GM21786 (cell line): Measurements from ENCODE around the gene MMP25.

Experiments used
- ATAC-seq: cut with Tn5 transposase; IDR thresholded peaks from one replicate; pipeline ENCODE4 v1.9.1; 2021; ENCODE audit not compliant: unreplicated experiment

MMP25 gene

DNA sequence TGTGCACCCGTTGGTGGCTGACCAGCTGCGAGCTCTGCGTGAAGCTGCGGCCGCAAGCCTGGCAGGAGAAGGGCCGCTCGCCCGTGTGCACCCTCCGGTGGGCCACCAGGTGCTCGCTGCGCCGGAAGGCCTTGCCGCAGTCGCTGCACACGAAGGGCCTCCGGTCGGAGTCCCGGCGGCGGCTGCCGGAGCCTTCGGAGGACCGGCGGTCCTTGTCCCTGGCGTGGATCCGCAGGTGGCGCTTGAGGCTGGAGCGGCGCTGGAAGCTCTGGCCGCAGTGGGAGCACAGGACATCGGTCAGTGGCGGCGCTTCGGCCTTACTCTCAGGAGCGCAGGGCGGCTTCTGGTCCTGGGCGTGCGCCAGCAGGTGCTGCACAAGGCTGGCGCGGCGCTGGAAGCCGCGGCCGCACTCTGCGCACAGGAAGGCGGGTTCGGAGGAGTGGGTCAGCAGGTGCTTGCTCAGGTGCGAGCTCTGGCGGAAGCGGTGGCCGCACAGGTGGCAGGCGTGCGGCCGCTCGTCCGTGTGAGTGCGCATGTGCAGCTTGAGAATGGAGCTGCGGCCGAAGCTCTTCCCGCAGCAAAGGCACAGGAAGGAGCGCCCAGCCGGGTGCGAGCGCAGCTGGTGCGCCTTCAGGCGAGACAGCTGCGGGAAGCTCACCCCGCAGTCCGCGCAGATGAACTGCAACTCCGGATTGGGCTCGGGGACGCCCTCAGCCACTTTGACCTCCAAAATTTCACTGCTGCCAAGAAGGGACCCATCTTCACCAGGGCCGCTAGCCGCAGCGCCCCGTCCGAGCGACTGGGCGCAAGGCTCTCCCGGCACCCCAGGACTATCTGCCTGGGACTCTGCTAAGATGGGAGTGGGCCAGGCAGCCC lies 43.6 kb downstream of the MMP25 start:
- no peak for ATAC-seq

GRCh38 chr16:3091551-3091950 lies 45.2 kb downstream of the MMP25 start:
- no peak for ATAC-seq

GRCh38 chr16:3092501-3092941 lies 46.2 kb downstream of the MMP25 start:
- no peak for ATAC-seq

DNA sequence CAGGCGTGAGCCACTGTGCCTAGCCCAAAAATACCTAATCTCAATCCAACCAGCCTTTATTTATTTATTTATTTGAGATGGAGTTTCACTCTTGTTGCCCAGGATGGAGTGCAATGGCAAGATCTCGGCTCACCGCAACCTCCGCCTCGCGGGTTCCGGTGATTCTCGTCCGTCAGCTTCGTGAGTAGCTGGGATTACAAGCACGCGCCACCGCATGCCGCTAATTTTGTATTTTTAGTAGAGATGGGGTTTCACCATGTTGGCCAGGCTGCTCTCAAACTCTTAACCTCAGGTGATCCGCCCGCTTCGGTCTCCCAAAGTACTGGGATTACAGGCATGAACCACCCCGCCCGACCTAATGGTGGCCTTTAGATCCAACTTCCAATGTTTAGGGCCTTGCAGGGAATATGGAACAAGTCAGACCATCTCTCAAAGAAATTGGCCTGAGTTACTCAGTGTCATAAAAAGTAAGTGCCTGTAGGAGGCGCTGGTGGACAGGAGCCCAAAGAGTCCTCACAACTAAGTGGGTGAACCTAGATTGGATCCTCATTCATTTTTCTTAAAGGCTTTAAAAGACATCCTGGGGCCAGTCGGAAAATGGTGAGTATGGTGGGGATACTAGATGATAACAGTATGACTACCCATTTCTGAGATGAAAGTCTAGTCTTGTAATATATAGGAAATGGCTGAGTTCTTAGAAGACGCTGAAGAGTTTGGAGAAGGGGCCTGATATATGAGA lies 48.1 kb downstream of the MMP25 start:
- no peak for ATAC-seq

DNA sequence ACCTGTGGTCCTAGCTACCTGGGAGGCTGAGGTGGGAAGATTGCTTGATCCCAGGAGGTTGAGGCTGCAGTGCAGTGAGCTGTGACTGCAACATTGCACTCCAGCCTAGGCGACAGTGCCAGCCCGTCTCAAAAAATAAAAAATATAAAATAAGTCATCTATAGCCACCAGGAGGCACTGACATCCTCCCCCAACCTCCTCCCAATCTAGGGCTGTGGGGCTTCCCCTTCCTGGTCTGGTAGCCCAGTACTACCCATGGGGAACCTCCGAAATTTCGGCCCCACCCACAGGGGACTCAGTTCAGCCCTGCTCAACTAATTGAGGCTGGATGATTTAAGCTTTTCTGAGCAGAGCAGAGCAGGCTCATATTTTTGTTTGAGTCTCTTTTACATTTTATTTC lies 49.5 kb downstream of the MMP25 start:
- peak; percentile 77 for ATAC-seq

GRCh38 chr16:3096362-3096761 lies 50.0 kb downstream of the MMP25 start:
- no peak for ATAC-seq

DNA sequence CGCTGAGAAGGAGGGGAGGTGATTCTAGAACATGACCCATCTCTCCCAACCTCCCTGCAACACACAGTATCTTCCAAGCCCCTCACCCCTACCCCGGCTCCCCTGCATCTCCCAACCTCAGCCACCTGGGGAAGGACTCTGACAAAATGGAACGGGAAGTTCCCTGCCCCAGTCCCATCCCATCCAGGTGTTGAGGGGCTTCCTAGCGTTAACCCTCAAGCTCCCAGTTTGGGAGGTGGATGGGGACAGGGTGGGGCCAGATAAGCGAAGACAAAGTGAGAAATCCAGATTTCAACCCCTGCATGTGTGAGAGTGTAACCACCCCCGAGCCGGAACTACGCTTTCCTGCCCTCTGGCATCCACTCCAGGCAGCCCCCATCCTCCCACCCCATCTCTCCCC lies 50.9 kb downstream of the MMP25 start:
- no peak for ATAC-seq

- no peak for ATAC-seq
Measured at GRCh38 chr16:3098459-3099394, 52.4 kb downstream of the MMP25 start, which contains the start of gene ZSCAN10. ZSCAN10 (minus strand) TSS chr16:3099294; CDS start chr16:3092937, 6,357 bp downstream.

GRCh38 chr16:3099395-3099731 lies 53.0 kb downstream of the MMP25 start:
- no peak for ATAC-seq

- no peak for ATAC-seq
Measured at GRCh38 chr16:3099732-3100499, 53.6 kb downstream of the MMP25 start.

DNA sequence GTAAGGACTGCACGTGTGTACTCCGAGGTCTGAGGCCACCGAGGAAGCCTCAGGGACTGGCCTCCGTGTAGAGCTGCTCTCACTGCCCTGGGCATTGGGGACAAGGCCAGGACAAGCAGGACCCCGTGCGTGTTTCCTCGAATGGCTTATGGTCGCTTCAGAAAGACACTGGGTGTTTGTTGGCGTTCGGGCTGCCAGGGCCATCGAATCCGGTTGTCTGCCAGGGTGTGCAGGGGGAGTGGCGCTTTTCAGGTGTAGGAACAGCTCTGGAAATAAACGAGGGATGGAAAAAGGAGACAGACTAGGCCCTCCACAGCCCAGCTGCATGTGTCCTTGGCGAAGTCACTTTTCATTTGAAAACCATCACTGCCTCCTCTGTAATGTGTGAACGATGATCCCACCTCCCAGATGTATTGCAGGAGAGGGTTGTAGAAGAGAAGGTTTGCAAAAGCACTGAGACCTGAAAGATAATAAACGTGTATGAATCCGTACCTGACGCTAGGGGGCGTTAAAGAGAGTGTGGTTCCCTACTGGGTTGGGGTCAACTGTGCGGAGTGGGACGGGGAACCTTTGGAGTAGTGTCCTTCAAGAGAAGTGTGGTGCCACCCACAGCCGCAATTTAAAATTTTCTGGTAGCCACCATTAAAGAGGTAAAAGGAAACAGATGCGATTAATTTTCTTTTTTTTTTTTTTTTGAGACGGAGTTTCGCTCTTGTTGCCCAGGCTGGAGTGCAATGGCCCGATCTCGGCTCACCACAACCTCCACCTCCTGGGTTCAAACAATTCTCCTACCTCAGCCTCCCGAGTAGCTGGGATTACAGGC lies 54.9 kb downstream of the MMP25 start:
- no peak for ATAC-seq

GRCh38 chr16:3101841-3102470 lies 55.6 kb downstream of the MMP25 start:
- no peak for ATAC-seq

DNA sequence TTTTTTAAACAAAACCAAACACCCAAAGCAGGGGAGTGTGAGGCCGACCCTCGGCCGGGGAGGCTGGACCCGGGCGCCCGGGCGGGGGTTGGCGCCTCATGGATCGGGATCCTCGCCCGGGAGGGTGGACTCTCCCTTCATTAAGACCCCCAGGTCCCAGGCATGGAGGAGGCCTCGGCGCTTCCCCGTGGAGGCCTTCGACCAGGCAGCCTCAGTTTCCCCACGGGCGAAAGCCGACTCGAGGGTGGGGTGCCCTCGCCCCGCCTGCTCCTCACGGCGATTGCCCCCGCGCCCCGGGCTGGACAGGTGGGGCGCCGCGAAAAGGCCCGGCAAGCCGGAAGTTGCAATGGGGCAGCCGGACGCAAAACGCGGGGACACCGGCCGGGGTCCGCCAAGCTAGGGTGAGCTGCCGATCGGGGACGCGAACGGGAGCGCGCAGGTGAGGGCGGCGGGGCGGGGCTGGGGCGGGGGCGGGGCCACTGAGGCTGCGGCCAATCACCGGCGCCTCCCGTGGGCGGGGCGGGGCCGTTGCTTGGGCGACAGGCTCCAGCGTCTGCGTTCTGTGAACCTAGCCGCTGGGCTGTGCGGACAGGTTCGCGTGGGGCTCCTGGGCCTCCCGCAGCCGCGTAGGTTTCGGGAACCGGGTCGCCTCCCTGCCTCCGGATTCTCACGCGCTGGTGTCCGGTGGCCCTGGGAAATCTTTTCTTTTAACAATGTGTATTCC lies 60.0 kb downstream of the MMP25 start:
- ATAC-seq: peak; percentile 77
